ENCODE results near the gene CPLX4.

CPLX4 gene

GRCh38 chr18:59305295-59305694 lies 13.2 kb downstream of the CPLX4 start:
- no peak for ATAC-seq

GRCh38 chr18:59303656-59304195 lies 14.7 kb downstream of the CPLX4 start:
- ATAC-seq: no peak

- ATAC-seq: no peak
Measured at GRCh38 chr18:59303006-59303405, 15.4 kb downstream of the CPLX4 start.

- ATAC-seq: no peak
Measured at GRCh38 chr18:59301929-59302328, 16.5 kb downstream of the CPLX4 start.

- peak; percentile 71 to 76 for ATAC-seq
Measured at GRCh38 chr18:59300676-59301285, 17.7 kb downstream of the CPLX4 start.

GRCh38 chr18:59298871-59299270 lies 19.6 kb downstream of the CPLX4 start:
- ATAC-seq: no peak

- ATAC-seq: no peak
Measured at GRCh38 chr18:59293317-59293716, 25.1 kb downstream of the CPLX4 start.

GRCh38 chr18:59286341-59286740 lies 32.1 kb downstream of the CPLX4 start:
- no peak for ATAC-seq

GRCh38 chr18:59282341-59282740 lies 36.1 kb downstream of the CPLX4 start:
- no peak for ATAC-seq

- ATAC-seq: no peak
Measured at GRCh38 chr18:59279722-59280121, 38.7 kb downstream of the CPLX4 start.

GRCh38 chr18:59279193-59279592 lies 39.3 kb downstream of the CPLX4 start:
- ATAC-seq: no peak

GRCh38 chr18:59278793-59279192 lies 39.7 kb downstream of the CPLX4 start:
- ATAC-seq: no peak

- ATAC-seq: no peak
Measured at GRCh38 chr18:59276047-59276446, 42.4 kb downstream of the CPLX4 start.

- no peak for ATAC-seq
Measured at GRCh38 chr18:59275406-59275949, 43.0 kb downstream of the CPLX4 start.

- ATAC-seq: no peak
Measured at GRCh38 chr18:59274533-59274928, 43.9 kb downstream of the CPLX4 start.

GRCh38 chr18:59273759-59274532 lies 44.5 kb downstream of the CPLX4 start:
- no peak for ATAC-seq

GRCh38 chr18:59272891-59273758 lies 45.3 kb downstream of the CPLX4 start, which contains the start of gene RAX:
Gene RAX (minus strand): TSS chr18:59273454. CDS start chr18:59273206, 248 bp downstream.
- peak; percentile 19 to 42 for ATAC-seq

GRCh38 chr18:59272221-59272888 lies 46.1 kb downstream of the CPLX4 start:
- ATAC-seq: no peak

- ATAC-seq: no peak
Measured at GRCh38 chr18:59271606-59272220, 46.7 kb downstream of the CPLX4 start.

- ATAC-seq: no peak
Measured at GRCh38 chr18:59270689-59271257, 47.7 kb downstream of the CPLX4 start.

GRCh38 chr18:59269563-59270119 lies 48.8 kb downstream of the CPLX4 start:
- no peak for ATAC-seq

Data from activated CD4-positive, CD25-positive, alpha-beta regulatory T cell treated with anti-CD3 and anti-CD28 coated beads, Interleukin-2, amount 50 U/mL, for 24 hours (primary cell).